ENCODE data around the gene PRXL2B. TPM values are rescaled to one million over a fixed set of nuclear protein-coding genes. Genes with fewer than 3 reads are reported as not detected.
"Not testable (repeated sequence)": the region's sequence is repeated elsewhere in the genome, so short reads cannot be mapped to it uniquely, and the experiment has no call there.

PRXL2B gene, protein sequence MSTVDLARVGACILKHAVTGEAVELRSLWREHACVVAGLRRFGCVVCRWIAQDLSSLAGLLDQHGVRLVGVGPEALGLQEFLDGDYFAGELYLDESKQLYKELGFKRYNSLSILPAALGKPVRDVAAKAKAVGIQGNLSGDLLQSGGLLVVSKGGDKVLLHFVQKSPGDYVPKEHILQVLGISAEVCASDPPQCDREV
- total RNA-seq = 29.9 and 36.0 TPM in 2 replicates

DNA sequence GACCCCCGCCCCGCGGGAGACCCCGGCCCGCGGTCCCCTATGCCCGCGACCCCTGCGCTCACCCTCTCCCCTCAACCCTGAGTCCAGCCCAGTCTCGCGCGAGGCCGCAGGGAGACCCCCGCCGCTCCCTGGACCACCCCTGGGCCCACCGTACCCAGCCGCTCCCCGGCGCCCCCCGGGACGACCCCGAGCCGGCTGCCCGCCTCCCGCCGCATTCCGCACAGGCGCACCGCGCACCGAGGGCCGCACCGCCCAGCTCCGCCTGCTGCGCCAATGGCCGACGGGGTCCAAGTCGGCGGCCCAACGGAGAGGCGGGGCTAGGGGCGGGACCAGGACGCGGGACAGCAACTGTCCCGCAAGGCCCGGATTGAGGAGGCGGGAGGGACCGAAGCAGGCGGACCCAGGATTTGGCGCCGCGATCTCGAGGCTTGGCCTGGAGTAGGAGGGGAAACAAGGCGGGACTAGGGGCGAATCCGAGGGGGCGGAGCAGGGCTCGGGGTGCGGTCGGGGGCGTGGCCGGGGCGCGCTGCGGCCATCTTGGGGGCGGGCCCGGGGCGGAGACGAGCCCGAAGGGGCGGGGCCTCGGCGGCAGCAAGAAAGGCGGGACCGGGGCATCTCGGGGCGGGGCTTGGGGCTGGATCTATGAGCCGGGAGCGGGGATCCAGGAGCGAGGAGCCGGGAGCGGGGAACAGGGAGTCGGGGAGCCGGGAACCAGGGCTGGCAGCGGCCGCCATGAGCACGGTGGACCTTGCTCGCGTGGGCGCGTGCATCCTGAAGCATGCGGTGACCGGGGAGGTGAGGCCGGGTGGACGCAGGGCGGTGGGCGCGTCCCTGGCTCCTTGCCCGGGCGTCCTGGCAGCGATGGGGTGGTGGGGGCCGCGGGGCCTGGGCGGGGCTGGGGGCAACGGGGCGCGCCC, at the start of gene PRXL2B:
TSS of gene PRXL2B (plus strand) at position 624 of the 917 bp plus-strand sequence. CDS start at position 733, 109 bp downstream.
- peak; percentile 98 for DNase-seq (ENCODE audit: low read depth, low spot score)

DNA sequence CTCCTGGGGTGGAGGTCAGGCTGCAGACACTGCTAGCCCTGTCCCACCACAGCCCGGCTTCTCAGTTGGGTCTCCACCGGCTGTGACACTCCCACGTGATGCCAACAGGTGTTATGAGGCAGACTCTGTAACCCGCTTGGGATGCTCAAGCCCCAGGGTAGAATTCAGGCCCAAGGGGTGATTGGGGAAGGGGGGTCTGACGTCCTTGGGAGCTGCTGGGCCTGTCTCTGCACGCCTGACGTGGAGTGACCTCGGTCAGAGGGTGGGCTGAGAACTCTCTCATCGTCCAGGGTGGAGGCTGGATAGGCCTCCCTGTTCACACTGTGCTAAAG, 48.8 kb upstream of the PRXL2B start:
- no peak for DNase-seq (ENCODE audit: low read depth, low spot score)

DNA sequence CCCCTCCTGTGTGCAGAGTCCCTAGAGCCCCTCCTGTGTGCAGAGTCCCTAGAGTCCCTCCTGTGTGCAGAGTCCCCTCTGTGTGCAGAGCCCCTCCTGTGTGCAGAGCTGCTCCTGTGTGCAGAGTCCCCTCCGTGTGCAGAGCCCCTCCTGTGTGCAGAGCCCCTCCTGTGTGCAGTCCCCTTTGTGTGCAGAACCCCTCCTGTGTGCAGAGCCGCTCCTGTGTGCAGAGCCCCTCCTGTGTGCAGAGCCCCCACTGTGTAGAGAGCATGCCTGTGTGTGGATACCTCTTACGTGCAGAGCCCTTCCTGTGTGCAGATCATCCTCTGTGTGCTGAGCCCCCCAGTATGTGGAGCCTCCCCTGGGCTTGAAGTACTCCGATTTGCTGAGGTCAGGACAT, 48.2 kb upstream of the PRXL2B start:
- DNase-seq (ENCODE audit: low read depth, low spot score) = no peak

DNA sequence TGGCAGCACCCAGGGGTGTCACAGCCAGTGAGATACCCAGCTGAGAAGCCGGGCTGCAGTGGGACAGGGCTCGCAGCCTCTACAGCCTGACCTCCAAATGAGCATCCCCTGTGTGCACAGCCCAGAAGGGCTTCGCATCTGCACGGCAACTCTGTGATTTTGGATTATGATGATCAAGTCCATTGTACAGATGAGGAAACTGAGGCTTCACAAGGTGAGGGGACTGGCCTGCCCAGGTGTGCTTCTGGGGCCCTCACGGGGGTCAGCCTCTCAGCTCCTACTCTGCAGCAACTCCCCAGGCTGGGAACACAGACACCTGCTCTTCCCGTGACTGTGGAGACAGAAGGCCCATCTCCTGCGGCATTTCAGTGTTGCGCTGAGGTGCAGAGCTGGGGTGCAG, 47.7 kb upstream of the PRXL2B start:
- DNase-seq (ENCODE audit: low read depth, low spot score) = no peak

DNA sequence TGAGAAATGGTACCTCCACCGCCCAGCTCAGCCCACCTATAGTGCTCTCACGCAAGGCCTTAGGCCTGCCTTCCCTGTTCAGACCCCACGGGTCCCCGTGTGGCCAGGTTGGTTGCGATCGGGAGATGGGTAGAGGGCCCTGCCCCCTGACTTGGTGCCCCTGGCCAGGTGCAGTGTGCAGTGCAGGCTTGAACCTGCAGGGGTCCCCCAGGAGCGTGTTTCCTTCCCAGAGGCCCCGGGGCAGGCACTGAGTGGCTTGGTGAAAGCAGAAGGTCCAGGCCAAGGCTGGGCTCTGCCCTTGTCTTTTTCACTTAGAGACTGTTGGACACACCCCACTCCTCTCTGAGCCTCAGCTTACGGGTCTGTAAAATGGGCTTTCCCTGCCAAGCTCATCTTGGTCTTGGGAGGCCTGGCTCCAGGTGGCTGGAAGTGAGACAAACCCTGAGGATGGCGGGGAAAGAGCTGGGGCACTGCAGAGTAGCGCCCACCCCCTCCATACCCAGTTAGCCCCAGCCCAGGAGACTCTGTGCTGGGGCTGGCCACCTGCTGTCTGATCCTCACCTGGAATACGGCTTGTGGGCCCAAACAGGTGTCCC, 47.2 kb upstream of the PRXL2B start:
- DNase-seq (ENCODE audit: low read depth, low spot score) = no peak

DNA sequence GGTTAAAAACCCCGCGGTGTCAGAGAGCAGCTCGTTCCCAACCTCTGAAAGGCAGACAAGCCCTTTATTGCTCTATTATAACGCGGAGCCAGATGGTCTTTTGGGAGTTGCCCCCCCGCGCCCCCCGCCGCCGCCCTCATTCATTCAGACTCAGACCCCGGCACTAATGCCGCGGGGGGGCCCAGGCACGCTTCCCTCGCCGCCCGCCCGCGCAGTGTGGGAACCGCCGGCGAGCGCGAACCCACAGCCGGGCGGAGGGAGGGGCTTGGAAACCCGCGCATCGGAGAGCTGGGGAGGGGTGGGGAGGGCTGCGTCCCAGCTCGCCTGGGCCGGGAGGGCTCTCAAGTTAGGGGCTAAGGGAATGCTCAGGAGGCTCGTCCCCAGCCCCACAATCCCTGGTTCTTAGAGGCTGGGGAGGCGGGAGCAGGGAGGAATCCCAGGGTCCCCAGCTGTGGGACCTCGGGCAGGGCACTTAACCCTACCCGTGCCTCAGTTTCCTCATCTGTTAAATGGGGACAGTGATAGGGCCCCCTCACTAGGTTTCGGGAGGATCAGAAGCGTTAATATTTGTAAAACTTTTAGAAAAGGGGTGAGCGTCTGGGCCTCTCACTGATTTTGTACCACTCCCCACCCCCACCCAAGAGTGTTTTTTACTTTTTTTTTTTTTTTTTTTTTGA, 45.6 kb upstream of the PRXL2B start:
- DNase-seq (ENCODE audit: low read depth, low spot score) = no peak

DNA sequence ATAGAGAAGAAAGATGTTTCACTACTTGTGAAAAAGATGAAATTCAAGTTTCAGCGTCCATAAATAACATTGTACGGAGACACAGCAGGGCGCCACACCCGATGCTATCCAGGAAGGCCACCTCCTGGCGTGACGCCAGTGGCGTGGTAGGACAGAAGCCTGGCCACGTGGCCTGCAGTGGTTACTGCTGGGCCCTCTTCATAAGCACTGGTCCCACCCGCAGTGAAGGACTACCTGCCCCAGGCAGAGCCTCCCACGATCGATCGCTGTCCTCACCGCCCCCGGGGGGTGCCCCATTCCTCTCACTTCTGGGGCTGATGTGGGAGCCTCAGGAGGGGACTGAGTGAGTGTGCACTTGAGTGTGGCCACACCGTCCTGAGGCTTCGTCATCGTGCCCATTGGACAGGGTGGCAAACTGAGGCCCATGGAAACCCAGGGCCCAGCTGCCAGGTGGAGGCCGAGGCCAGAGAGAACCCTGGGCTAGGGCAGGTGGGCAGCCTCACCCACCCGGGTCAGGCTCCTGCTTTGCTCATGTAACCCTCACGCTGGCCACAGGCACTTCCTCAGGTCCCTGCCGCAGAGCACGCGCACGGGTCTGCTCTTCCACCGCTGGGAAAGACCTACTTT, 44.8 kb upstream of the PRXL2B start:
- DNase-seq (ENCODE audit: low read depth, low spot score) = no peak

DNA sequence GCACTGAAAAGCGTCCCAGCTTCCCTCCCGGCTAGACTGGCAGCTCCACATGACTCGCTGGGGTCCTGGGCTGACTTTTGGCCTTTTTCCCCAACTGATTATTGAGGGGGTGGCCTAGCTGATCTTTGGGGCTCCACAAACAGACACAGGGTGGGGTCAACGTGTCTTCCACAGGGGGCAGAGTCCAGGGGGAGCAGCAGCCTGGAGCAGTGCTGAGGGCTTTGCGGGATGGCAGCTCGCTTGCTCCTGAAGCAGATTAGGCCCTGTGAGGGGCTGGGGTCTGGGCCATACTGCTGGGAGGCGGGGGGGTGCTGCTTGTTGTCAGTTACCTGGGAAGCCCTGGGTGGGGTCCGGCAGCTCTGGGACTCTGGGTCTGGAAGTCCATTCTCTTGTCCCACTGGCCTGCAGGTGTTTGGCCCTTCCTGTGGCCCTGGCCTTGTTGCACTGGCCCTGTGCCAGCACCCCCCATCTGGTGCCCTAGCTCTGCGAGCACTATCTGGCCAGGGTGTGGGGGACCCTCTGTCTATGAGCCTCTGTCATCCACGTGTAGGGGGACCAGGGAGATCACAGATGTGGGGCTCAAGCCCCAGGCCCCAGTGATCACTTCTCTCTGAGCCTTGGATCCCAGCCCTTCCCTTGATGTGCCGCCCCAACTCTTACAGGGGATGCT, 44.2 kb upstream of the PRXL2B start:
- no peak for DNase-seq (ENCODE audit: low read depth, low spot score)

DNA sequence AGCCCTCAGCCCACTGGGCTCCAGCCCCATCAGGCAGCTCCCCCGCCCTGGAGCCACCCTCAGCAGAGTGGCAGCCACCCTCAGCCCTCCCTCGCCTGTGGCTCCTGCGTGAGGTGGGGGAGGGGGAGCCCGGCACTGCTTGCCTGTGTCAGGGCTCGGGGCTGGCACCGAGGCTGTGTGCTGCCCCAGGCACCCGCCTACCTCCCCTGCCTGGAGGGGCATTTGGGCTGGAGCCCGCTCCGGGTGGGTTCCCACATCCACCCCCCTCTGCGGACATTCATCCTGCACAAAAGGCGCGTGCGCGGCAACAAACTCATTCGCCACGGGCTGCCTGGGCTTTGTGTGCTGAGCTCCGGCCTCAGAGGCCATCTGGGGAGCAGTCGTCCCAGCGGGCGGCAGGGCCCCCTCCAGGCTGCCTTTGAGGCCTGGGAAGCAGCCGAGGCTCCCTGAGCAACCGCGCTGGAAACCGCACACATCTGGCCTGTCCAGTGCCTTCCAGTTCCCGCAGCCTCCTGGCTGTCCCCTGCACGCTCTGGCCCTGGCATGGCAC, 43.0 kb upstream of the PRXL2B start:
- DNase-seq (ENCODE audit: low read depth, low spot score) = no peak

DNA sequence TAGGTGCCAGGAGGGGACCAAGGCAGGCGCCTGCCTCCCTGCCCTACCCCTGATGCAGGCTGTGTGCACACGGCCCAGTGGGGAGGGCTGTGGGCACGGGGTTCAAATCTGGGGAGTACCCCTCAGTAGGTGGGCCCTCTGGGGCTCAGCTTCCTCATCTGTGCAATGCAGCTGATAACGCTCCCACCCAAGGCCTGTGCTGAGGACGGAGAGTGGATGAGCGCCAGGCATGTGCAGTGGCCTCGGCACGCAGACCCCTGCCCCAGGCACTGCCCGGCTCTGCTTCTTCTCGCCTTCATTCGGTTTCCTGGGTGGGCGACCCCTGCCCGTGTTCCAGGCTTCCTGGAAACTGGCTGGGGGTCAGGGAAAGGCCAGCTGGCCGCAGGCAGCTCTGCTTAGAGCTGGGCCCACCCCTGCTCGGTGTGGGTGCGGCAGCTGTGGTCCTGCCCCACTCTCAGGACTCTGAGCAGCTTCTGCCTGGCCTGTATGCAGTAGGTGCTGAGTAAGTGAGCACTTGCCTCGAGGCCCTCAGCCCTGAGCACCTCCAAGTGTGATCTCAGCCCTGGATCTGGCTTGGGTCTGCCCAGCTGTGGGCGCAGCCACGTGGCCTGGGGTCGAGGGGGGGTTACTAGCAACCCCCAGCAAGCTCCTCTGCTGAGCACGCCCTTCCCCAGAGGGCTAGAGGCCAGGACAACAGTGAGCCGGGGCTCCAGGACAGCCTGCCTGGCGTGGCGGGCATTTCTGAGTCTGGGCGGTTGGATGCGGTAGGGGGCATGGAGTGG, 42.3 kb upstream of the PRXL2B start:
- DNase-seq (ENCODE audit: low read depth, low spot score) = no peak

DNA sequence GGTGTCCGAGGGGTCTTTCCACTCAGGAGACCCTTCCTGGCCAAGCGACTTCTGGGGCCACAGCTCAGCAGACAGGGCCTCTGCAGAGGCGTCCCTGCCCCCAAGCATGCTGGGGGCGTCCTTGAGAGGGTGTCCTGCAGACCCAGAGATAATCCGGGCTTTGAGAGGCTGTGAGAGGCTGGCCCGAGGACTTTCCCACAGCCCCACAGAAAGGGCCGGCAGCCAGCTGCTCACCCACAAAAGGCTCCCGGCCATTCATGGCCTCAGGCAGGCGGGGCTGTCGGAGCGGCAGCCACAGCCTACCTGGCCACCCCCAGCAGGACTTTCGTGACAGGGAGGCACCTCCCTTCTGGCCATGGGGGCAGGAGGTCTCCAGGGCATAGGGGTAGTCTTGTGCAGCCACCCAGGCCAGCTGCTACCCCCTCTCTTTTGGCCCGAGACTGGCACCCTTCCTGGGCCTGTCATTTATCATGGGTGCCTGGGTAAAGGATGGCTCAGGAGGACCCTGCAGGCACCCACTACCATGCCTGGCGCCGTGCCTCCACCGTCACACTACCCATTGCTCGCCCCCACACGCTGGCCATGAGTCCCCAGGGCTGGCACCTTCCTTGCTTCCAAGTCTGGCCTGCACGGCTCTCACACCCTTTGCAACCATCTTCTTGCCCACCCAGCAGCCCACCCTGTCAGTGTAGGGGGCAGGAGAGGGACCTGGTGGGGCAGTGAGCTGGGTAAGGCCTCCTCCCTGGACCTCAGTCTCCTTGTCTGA, 41.5 kb upstream of the PRXL2B start:
- DNase-seq (ENCODE audit: low read depth, low spot score) = no peak

DNA sequence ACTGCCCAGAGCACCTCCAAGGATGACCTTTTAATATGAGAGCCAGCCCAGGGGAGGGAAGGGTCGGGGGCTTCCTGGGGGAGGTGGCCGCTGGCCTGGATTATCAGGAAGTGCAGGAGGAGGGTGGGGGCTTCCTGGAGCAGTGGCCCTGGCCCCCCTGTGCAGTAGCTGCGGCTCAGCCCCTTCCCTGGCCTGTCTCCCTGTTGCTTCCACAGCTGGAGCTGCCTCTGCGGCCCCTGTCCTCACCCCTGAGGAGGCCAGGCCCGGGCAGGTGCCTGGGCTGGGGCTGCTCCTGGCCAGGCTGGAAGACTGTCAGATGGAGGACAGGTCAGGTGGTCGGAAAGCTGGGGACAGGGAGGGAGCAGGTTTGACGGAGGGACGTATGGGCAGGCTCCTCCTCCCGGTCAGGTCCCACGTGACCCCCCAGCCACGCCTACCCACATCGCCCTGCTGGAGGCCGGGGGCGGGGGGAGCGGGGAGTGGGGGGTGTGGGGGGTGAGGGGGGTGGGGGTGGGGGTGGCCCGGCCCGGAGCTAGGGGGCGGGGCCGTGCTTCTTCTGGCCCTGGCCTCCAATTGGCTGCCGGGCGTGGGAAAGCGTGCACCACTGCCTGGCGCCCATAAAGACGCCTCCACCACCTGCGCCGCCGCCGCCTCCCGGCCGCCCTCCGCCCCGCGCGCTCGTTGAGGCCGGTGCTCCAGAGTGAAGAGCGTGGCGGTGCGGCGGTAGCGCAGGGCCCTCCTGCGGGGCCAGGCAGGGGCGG, 40.6 kb upstream of the PRXL2B start:
- peak; percentile 46 for DNase-seq (ENCODE audit: low read depth, low spot score)

DNA sequence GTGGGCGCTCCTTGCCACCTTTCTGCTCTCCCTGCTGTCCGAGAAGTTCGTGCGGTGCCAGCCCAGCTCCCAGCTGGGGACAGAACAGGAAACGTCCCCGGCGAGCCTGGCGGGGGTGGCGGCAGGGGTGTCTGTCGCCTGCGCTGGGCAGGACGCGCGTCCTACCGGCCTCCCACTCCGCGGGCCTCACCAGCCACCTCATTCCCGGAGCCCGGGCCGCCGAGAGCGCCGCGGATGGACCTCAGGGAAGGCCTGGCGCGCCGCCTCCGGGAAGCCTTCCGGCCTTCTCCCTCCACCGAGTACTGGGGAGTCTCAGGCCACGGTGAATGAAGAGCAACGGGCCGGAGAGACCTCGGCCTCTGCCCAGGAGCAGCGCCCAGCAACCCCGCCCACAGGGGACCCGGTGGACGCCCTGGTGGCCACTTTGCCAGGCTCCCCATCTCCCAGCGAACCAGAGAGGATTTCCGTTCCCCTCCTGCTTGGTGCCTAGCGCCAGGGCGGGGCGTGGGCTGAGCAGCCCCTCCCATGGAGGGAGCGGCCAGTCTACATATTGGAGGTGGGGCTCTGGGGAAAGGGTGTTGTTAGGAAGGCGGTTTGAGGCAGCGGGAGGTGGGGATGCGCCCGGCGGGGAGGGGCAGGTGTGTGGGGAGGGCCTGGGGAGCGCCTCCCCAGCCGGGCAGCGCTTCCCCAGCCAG, 39.9 kb upstream of the PRXL2B start:
- peak; percentile 29 for DNase-seq (ENCODE audit: low read depth, low spot score)

DNA sequence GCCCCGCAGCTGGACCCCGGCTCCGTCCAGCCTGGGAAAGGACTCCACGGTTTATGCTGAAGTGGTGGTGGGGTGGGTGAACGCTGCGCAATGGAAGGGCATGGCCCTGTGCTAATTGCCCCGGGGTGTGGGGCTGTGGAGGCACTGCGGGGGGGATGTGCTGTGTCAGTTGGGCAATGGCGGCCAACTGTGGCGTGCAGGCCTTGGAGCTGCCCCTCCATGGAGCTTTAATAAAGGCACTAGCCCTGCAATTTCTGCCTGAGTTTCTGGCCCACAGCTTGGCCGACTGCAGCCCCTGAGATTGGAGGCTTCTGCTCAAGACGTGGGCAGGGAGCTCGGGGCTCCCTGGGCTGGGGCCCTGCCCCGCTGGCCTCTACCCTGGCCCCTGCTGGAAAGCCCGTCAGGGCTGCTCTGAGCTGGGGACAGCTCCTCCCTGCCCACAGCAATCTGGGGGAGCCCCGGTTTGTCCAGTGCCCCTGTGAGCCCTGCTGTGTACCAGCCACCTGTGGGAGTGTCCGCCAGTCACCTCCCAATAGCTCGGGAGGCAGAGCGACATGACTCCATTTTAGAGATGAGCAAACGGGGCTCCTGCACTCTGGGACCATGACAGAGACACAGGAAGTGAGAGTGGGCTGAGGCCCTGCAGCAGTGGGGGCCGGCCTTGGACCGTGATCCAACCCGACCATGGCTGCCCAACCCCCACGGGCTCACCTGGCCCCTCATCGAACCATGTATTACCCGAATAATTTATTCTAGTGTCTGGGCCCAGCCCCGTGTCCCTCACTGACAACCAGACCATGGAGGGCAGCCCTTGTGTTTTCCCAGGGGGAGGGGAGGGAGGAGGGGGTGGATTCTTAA, 39.1 kb upstream of the PRXL2B start:
- DNase-seq (ENCODE audit: low read depth, low spot score) = no peak

DNA sequence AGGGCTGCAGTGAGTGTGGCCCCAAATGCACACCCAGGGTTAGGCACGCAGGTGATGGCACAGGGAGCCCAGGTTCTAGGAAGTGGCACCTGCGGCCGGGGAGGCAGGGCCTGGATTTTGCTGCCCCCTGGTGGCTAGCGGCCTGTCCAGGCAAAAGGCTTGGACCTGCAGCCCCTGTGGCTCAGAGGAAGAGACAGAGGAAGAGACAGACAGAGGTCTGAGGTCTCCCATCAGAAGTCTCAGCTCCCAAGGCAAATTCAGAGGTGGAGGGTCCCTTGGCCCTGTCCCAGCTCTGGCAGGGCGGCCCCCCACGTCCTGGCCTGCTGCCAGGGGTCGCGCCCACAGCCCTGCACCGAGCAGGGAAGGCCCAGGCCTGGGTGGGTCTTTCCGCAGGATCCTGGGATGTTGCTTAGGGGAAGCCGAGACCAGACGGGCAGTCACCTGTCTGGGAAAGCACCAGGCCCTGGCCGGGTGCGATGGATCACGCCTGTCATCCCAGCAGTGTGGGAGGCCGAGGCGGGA, 38.4 kb upstream of the PRXL2B start:
- DNase-seq (ENCODE audit: low read depth, low spot score) = no peak

DNA sequence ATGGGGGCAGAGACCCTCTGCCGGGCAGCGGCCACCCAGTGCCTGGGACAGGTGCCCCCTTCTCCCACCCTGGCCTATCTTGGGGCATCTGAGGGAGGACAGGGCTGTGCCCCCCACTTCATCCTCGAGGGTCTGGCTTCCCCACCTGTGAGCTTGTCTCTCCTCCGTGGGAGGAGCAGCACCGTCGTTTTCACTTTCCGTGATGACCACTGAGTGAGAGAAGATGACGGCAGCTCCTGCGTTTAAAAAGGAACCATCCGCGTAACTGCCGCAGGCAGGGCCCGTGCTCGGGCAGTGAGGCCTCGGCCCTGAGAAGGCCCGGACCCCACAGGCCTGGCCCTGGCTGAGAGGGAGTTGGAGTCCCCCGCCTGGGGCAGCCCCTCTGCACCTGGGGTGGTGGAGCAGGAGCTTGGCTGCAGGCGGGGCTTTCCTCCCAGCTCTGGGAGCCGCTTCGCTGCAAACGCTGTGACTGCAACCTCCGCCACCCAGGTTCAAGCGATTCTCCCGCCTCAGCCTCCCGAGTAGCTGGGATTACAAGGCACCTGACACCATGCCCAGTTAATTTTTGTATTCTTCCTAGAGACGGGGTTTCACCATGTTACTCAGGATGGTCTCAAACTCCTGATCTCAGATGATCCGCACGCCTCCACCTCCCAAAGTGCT, 37.1 kb upstream of the PRXL2B start:
- DNase-seq (ENCODE audit: low read depth, low spot score) = not testable (repeated sequence)
